Fibroblast of mammary gland (primary cell): ENCODE results near the gene PTPRN2.

Experiments
- DNase-seq: peaks from one replicate; pipeline ENCODE4 v3.0.0-alpha.2; 2010; ENCODE audit warnings: low read depth
- H3K4me3 ChIP-seq: 2 replicates; pipeline ENCODE4 v1.5.1; 2011; ENCODE audit warnings: low read depth, mild to moderate bottlenecking, low read length, moderate library complexity; ENCODE audit not compliant: control insufficient read depth
- TF ChIP-seq, protein P1 (sequence below): conservative IDR thresholded peaks from 2 replicates; pipeline ENCODE4 v1.5.1; 2011; ENCODE audit warnings: low read depth, low read length, inconsistent platforms; ENCODE audit not compliant: control insufficient read depth, insufficient read depth

The PTPRN2 gene

GRCh38 chr7:157561816-157562410, 1025.7 kb downstream of the PTPRN2 start:
- TF ChIP-seq, protein P1, sequence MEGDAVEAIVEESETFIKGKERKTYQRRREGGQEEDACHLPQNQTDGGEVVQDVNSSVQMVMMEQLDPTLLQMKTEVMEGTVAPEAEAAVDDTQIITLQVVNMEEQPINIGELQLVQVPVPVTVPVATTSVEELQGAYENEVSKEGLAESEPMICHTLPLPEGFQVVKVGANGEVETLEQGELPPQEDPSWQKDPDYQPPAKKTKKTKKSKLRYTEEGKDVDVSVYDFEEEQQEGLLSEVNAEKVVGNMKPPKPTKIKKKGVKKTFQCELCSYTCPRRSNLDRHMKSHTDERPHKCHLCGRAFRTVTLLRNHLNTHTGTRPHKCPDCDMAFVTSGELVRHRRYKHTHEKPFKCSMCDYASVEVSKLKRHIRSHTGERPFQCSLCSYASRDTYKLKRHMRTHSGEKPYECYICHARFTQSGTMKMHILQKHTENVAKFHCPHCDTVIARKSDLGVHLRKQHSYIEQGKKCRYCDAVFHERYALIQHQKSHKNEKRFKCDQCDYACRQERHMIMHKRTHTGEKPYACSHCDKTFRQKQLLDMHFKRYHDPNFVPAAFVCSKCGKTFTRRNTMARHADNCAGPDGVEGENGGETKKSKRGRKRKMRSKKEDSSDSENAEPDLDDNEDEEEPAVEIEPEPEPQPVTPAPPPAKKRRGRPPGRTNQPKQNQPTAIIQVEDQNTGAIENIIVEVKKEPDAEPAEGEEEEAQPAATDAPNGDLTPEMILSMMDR, result no peak
- DNase-seq, result no peak

DNA sequence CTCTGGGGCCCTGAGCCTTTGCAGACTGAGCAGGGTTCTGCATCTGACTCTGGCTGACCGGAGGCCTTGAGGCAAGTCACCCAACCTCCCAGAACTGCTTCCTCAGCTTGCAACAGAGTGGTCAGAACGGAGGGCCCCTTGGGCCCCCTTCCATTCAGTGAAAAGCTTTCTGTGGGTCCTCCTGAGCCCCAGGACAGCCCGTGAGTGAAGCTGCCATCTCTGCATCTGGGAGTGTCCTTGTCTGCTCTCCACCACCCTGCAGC, 1026.2 kb downstream of the PTPRN2 start:
- TF ChIP-seq, protein P1, result no peak
- DNase-seq, result no peak
- H3K4me3 ChIP-seq, result no peak overlapping the region

More at GRCh38 chr7:157561816-157562410, 1025.7 kb downstream of the PTPRN2 start:
- no peak overlapping the region for H3K4me3 ChIP-seq

DNA sequence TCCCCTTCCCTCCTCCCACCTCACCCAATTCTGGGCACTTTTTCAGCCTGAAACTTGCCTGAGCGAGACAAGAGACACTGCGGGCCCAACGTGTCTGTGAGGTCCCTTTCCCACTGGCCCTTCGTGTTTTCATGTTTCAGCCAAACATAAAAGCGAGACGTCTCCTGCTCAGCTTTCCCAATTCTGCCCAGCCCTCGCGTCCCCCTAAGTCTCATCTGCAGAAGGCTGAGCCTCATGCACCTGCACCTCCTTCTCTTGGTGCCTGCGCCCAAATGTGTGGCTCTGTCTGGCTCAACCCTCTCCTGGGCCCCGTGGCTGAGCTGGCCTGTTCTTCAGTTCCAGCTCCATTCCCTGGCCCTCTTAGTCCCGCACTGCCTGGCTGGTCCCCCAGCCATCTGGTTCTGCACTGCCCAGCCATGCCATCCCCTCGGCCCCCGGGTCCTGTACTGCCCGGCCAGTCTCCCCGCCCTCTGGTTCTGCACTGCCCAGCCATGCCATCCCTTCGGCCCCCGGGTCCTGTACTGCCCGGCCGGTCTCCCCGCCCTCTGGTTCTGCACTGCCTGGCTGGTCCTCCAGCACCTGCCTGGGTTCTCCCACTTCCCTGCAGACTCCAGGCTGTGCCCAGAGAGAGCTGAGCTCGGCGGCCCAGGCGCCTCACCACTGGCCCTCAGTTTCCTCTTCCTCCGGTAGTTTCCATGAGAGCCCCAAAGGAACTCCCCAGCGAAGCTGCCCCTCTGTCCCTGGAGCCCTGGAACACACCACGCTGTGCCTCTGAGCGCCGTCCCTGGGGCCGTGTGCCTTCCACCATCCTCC, 1026.7 kb downstream of the PTPRN2 start:
- H3K4me3 ChIP-seq, result no peak overlapping the region
- no peak for DNase-seq
- TF ChIP-seq, protein P1, result no peak

- H3K4me3 ChIP-seq, result no peak overlapping the region
- no peak for DNase-seq
- TF ChIP-seq, protein P1, result no peak
These were observed 1027.4 kb downstream of the PTPRN2 start for GRCh38 chr7:157560258-157560654.

DNA sequence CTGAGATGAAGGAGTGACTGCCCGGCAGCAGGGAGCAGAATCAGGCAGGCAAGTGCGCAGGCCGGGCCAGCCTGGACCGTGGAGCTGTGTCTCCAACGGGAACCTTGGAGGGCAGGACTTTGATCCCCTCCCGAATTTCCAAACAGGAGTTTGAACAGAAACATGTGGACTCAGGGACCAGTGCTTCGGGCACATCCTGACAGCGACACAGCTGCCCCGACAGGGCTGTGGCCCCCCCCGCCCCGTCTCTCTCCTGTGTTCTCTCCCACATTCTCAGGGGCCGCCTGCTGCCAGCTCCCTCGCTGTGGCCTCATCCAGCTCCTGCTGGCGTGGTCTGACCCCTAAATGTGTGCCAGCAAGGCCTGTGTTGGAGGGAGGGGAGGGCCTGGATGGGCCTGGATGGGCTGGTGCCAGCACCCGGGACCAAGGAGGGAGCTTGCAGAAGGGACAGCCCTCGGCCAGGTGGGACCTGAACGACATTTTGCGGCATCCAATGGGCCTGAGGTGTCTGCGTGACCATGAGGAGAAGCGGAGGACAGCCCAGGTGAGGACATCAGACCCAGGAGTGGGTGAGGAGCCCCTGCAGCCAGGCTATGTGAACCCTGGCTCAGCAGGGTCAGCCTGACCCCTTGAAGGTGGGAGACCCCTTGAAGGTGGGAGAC, 1027.9 kb downstream of the PTPRN2 start:
- TF ChIP-seq, protein P1, result no peak
- H3K4me3 ChIP-seq, result no peak overlapping the region
- DNase-seq, result no peak

DNA sequence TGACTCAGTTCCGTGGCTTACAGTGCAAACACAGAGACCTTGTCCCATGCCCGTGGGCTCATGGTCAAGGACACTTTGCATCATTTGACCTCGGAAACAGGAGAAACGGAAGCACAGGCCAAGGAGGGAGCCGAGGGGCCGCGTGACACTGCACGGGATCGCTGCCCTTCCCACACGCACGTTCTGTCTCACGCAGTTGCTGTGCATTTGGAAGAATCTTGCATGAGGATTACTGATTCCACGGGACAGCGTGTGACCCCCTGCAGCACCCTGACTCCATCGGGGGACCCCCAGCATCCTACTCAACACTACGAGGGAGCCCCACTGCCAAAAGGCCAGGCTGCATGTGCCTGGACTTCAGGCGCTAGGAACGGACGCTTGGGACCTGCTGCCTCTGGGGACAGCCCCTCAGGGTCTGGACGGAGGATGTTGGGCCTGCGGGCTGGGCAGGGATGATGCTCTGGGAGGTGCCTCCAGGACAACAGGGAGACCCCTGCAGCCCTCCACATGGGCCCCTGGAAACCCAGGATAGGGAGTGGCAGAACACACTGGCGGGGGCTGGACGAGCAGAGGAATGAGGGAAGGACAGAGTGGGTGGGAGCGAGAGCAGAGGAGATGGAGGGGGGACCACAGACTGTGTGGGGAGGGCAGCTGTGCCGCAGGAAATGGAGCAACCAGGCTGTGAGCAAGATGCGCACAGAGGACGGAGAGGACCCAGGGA, 1028.6 kb downstream of the PTPRN2 start:
- DNase-seq, result no peak
- H3K4me3 ChIP-seq, result no peak overlapping the region
- TF ChIP-seq, protein P1, result no peak
